GM19395 (cell line): Measurements from ENCODE around the gene RBM24.

Source experiments
- ATAC-seq: cut with Tn5 transposase; IDR thresholded peaks from one replicate; pipeline ENCODE4 v1.9.1; 2021; ENCODE audit warnings: mild to moderate bottlenecking, moderate library complexity; ENCODE audit not compliant: unreplicated experiment

The RBM24 gene

DNA sequence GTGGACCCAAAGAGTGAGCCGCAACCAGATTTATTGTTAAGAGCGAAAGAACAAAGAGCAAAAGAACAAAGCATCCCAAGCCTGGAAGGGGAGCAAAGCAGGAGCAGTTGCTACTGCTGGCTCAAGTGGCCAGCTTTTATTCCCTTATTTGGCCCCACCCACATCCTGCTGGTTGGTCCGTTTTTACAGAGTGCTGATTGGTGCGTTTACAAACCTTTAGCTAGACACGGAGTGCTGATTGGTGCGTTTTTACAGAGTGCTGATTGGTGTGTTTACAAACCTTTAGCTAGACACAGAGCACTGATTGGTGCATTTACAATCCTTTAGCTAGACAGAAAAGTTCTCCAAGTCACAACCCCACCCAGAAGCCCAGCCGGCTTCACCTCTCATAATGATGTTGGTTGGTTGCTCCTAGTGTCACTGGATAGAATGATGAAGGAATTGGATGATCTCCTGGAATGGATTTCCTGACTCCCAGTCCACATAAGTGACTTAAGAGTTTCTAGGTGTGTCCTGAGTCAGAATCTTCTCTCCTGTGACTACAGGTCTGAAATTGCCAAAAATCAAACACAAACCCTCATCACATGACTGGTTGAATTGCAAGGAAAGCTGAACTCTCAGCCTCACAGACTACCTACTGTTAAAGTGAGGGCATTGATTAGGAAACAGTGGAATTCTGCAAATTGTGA is 60.1 kb downstream of the RBM24 start:
- ATAC-seq = no peak

DNA sequence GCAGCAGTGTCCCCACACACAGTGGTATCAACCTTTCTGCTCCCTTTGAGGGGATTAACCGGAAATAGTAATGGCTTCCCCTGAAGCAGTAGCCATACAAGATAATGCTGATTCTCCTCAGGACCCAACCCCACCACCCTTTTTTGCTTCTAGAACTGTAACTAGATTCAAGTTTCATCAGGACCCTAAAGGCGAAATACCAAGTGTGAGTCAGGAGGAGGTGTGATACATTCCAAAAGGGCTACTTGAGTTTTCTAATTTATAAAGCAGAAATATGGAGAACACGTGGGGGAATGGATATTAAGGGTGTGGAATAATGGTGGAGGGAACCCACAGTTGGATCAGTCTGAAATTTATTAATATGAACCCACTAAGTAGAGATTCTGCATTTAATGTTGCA is 60.7 kb downstream of the RBM24 start:
- no peak for ATAC-seq

DNA sequence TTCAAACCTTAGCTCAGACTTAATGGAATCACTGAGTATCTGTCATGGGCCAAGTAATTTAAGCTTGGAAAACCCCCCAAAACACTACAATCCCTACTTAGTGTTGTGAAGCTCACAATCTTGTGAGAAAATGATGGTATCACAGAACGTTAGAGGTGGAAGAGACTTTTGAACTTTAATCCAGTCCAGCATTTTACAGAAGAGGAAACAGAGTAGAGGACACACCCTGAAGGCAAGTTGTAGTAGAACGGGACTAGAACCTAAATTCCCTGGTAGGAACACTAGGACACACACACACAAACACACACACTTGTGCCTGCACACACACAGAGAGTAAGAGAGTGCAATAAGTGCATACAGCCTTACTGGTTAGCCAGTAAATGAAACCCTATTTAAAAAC is 62.1 kb downstream of the RBM24 start:
- ATAC-seq = no peak
